T1000 (cell line): ENCODE measurements around the gene GIMAP8.

ENCODE experiments used
- DNase-seq: peaks from one replicate; lab custom pipeline; 2025; ENCODE audit warnings: mixed read lengths; lab: John Stamatoyannopoulos, UW

The GIMAP8 gene

GRCh38 chr7:150411606-150412005 is 38.8 kb upstream of the GIMAP8 start:
- no peak for DNase-seq

GRCh38 chr7:150412016-150412415 is 38.4 kb upstream of the GIMAP8 start:
- DNase-seq: no peak

GRCh38 chr7:150412518-150413488 is 37.6 kb upstream of the GIMAP8 start:
- DNase-seq: no peak

- no peak for DNase-seq
Measured at GRCh38 chr7:150413640-150414081, 36.8 kb upstream of the GIMAP8 start.

- DNase-seq: no peak
Measured at GRCh38 chr7:150415161-150416153, 35.0 kb upstream of the GIMAP8 start.

- DNase-seq: no peak
Measured at GRCh38 chr7:150417239-150417638, 33.2 kb upstream of the GIMAP8 start.

- no peak for DNase-seq
Measured at GRCh38 chr7:150417863-150418262, 32.6 kb upstream of the GIMAP8 start.

GRCh38 chr7:150420242-150420641 is 30.2 kb upstream of the GIMAP8 start:
- DNase-seq: no peak

GRCh38 chr7:150420987-150421674 is 29.3 kb upstream of the GIMAP8 start:
- DNase-seq: peak; percentile 32

- DNase-seq: no peak
Measured at GRCh38 chr7:150421831-150422230, 28.6 kb upstream of the GIMAP8 start.

- DNase-seq: no peak
Measured at GRCh38 chr7:150425670-150426069, 24.8 kb upstream of the GIMAP8 start.

GRCh38 chr7:150428671-150429451 is 21.6 kb upstream of the GIMAP8 start:
- DNase-seq: no peak

GRCh38 chr7:150429699-150430098 is 20.7 kb upstream of the GIMAP8 start:
- DNase-seq: no peak

GRCh38 chr7:150430465-150431085 is 19.9 kb upstream of the GIMAP8 start:
- no peak for DNase-seq

- no peak for DNase-seq
Measured at GRCh38 chr7:150431839-150432658, 18.4 kb upstream of the GIMAP8 start.

GRCh38 chr7:150432915-150433892 is 17.2 kb upstream of the GIMAP8 start:
- no peak for DNase-seq

- no peak for DNase-seq
Measured at GRCh38 chr7:150434240-150434639, 16.2 kb upstream of the GIMAP8 start.

GRCh38 chr7:150435047-150435389 is 15.4 kb upstream of the GIMAP8 start:
- no peak for DNase-seq
